IPS DF 4.7 (cell line): Measurements from ENCODE around the gene TMEM86A.

ENCODE experiments used
- DNase-seq: peaks from one replicate; pipeline ENCODE4 v3.0.0-alpha.2; 2013; ENCODE audit warnings: low spot score; ENCODE audit errors: extremely low read depth

The TMEM86A gene

DNA sequence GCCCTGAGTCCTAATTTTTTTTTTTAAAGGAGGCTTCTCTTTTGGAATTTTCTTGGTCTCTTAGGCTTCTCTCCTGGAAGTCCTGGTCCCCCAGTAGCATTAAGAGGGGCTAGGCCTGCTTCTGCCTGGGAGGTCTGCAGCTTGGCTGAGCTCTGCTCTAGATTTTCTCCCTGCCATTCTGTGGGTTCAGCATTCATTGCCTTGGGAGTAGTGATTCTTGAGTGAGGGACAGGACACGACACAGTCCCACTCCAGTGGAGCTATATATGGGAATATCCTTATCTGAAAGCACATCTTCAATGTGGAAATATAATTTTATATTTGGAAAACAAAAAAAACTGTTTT, 23.7 kb downstream of the TMEM86A start:
- DNase-seq: no peak

DNA sequence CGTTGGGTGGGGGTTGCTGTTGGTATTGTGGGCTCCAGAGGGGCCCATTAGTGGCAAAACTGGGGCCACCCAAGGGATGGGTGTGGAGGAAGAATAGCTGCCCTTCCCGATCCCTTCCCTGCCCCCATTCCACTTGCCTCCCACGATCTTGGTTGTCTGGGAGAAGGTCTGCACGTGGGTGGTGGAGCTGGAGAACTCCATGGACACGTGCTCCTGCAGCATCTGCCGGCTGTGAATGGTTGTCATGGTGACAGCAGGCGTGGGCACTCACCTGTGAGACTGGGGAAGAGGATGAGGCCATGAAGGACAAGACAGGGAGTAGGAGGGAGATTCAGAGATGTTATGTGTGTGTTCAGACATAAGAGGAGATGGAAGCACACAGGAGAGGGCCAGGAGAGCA, 25.4 kb downstream of the TMEM86A start:
- DNase-seq: no peak

DNA sequence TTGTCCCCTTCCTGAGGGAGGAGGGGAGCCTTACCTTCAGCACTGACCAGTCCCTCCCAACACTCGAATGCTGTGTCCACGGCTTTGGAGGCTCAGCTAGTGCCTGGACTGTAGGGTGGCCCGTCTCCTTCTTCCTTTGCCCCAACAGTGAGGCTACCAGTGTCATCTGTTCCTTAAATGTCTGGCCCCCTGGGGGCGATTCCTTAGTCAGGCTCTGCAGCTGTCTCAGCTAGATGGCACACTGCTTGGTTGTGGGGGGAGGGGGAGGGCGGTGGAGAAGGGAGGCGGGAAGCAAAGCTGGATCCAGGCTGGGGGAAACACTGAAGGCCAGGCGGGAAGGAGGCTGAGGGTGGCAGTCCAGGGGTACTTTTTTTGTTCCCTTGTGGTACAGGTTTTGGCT, 27.5 kb downstream of the TMEM86A start, which contains the start of gene IGSF22:
Gene IGSF22 (minus strand): TSS at position 149 of the 400 bp plus-strand sequence. CDS start 1,952 bp downstream, outside the sequence.
- no peak for DNase-seq

DNA sequence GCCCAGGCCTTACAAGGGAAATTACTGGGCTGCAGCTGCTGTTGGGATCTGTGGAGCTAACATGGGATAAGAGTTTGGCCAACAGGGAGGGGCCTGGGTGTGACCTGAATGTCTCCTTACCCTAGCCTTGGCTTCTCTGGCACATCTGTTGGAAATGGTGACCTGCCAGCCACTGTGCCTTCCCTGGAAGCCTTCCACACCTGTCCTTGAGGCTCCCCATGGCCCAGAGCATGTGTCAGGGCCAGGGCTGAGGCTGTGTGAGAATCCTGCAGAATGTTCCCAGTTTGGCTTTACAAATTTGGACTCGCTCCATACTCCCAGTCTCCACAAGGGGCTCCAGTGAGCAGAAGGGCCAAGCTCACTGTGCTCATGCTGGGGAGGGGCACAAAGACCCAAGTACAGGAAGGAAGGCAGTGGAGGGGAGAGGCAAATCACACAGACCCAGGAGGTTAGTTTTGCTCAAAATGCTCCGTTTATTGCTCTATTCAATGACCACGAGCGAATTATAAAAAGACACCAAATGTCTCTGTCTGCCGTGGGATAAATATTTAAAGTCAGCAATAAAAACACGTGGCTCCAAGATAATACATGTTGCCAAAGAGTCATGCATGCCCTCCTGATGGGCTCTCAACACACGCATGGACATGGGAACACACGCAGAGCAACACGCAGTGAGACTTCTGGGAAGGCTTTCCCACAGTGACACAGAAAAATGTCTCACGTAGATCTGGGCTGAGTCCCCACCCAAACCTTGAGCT, 29.1 kb downstream of the TMEM86A start:
- no peak for DNase-seq

DNA sequence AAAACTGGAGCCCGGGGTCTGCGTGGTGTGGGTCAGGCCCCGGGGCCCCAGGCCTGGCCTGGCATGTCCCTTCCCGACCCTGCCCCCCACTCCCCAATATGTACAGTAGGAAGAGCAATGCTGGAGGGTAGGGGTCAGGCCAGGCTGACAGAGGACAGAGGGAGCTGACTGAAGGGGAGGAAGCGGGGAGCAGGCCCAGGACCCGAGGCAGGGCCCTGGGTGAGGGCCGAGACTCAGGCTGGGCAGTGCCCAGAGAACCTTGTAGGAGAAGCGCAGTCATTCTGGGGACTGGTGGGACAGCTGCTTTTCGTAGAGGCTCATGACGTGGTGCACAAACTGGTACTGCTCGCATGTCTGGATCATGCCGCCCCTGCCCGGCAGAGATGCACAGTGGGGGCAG, 30.1 kb downstream of the TMEM86A start:
- DNase-seq: no peak

DNA sequence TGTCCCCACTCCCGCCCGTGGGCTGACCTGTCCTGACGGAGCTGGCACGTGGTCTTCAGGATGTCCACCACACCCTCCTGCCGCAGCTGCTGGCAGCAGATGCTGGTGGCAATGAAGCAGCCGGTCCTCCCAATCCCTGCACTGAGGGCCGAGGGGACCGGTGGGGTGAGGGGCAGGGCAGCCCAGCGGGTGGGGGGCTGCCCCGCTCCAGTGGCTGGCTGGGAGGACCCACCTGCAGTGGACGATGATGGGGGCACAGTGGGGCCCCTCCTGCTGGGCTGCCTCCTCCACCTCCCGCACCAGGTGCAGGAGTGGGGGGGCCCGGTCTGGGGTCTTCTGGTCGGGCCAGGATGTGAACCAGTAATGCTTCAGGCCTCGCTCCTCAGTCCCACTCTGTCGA, 30.8 kb downstream of the TMEM86A start:
- no peak for DNase-seq

DNA sequence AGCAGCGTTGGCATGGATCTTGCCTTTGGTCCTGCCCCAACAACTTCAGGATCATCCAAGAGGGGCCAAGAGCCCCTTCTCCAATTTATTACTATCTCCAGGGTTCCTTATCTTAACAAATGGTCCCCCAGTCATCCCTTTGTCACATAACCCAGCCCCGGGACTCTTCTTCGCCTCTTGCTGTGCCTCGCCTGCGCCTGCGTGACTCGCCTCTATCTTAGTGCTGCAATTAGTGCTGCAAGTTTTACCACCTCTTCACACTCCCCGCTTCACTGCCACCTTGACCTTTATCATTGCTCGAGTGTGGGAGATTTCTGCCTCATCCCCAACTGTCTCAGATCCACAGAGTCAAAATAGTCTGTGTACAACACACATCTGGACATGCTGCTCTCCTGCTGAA, 31.4 kb downstream of the TMEM86A start:
- no peak for DNase-seq

DNA sequence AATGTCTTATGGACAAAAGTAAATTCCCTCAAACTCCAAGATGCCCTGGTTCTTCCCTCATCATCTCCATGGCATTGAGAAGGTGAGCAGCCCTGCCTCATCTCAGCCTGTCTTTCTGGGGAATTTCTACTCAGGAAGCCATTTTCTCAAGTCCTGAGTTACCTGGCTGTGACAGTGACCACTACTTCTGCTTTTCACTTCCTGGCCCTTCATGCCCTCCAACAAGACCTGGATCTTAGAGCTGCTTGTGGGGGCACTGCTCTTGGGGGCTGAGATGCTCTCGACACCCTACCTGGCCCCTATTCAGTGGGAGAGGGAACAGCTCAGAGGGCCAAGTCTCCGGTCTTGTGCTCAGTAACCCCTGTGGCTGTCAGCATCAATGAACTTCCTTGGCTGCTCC, 32.9 kb downstream of the TMEM86A start:
- DNase-seq: no peak

DNA sequence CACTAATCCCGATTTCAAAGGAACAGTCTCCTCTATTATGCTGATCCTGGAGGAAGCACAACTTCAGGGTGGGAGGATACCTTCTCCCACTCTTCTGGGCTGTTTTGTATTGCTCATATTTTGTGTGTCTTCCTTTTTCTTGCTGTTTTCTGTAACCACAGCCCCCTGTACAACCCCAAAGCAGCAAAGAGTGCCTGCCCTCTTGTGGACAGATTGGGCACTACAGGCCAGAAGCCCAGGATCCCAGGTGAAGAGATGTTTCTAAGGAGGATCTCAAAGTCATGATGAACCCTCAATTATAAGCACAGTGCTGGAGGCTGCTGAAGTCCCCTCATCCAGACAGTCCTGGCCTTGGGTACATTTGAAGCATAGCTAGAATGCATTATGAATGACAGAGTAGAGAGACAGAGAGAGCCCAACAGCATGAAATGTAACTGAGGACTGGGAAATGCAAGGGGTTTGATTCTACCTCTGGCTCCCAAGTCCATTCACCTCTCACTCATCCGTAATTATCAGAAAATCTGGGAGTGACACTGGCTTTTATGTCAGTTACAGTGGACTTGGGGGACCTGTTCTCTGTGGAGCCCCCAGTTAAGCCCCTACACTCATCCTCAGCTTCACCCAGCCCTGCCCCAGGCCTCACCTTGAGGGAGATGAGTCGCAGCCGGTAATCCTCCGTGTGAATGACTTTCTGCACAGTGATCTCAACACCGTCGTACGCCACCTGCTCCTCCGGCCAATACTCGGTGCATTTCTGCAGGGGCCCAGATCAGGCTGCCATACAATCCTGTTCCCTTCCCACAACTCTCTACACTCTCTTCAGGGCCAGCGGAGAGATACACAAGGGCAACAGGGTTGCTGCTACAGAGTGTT, 33.6 kb downstream of the TMEM86A start:
- DNase-seq: no peak

DNA sequence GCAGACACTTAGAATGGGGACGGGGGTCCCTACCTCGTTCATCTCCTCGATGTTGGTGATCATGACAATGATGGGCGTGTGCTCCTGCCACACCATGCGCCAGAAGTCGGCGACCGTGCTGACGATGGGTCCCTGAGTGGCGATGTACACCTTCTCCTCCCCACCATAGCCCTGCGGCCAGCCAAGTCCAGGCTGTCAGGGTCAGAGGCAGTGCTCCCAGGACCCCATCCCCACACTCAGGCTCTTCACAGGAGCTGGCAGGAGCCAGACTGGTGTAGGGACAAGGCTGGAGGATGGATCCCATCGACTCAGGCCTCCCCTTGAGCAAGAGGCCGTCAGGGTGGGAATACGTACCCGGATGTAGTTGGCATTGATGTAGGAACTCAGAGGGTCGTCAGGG, 34.6 kb downstream of the TMEM86A start:
- DNase-seq: no peak

DNA sequence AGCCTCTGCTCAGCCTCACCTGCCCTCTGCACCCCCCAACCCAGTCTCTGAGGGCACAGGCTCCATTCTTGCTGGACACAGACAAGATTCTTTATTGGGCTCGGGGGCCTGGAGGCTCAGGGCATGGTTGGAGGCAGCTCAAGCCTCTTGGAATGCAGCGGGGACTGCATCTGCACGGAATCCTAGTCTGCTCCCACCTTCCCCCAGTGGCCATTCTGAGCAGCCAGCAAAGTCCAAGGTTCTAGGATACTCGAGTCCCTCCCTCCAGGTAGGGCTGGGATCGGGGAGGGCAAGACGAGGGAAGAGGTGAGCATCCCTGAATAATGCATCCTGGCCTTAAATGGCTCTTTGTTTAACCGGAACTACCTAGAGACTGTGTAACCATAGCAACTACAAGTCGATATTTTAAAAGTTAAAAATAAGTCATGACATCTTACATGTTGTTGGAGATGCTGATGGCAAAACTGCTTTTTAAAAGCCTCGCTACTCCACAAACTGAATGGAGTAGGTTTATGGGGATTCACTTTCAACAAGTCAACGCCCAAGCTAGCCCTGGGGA, 38.1 kb downstream of the TMEM86A start:
- DNase-seq: no peak

DNA sequence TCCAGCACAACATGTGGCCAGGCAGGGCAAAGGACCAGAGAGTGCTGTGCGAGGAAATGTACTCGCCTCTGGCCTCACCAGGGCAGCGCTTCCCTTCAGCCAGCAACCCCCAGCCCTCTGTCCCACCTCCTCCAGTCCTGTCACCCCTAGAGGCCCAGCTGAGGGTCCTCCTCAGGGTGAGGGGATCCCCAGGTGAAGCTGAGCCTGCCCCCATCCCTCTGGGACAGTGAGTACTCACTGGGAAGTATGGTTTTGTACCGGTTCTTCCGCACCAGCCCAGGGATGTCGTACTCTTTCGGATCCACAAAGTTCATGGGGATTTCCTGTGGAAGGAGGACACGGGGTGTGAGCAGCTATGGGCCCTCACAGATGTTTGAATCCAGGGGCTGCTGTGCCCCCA, 39.1 kb downstream of the TMEM86A start:
- DNase-seq: no peak

DNA sequence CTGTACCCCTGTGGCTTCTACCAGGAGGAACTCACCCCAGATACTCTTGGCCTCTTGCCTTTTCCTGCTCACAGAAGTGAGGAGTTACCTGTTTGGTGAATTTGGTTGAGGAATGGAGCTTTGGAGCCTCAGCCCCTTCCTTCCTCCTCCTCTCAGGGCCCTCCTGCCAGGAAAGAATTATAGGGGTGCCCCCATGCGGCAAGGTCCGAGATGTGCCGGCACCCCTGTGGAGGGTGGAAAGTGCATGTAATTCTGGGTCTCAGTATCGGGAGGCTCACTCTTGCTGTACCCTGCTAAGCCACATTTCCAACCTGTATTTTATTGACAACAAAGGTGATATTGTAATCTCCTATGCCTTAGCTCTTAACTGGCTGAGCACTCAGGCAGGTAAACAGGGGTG, 41.1 kb downstream of the TMEM86A start:
- DNase-seq: no peak

DNA sequence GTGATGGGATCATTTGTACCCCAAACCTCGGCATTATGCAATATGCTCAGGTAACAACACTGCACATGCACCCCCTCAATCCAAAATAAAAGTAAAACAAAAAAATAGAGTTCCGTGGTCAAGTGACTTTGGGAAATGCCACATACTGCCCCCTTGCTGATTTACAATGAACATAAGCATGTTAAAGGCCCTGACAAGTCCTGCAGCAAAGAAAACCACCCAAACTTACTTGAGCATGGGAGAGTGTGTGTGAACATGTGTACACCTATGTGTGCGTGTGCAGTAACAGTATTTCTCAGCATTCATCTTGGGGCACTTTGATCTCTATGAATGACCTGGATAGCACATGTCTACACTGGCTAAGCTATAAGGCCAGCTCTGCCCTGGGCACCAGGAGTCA, 43.2 kb downstream of the TMEM86A start:
- no peak for DNase-seq

DNA sequence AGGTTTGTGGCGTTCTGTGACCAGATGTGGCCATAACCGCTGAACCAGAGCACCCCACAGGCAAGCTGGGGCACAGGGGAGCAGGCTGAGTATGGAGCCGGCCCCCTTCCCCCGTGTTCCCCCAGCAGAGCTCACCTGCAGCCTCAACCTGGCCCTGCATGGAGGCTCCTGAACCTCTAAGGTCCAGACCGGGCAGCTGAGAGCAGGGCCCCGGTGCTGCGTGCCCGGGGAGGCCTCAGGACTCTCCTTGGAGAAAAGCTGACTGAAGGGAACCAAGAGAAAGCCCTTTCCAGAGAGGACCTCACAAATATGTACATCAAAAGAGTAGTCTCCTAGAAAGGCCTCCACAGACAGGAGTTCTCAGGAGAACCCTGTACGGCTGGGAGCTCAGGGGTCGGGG, 44.8 kb downstream of the TMEM86A start:
- no peak for DNase-seq

DNA sequence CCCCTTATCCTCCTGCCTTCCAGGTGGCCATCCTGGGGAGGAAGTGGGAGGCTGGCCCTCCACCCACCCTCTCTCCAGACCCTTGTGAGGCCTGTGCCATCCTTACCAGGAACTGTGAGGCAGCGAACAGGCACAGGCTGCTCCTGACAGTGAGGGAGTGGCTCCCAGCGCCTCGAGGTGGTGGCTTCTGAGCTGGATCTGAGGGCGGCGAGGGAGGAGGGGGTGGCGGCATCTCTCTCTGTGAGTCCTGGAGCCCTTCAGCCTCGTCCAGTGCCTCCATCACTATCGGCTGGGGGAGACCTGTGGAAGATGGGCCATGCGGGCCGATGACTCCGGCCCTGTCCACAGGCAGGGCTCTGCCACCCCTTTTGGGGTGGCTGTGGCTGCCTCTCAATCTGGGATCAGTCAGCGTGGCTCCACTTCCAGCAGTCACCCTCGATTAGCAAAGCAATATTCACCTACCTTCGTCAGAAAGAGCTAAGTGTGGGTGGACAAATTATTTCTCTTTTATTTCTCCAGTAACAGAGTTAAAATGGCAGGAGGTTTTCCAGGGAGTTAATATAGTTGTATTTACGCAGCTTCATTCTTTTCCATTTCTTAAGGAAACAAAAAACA, 45.4 kb downstream of the TMEM86A start:
- DNase-seq: no peak

DNA sequence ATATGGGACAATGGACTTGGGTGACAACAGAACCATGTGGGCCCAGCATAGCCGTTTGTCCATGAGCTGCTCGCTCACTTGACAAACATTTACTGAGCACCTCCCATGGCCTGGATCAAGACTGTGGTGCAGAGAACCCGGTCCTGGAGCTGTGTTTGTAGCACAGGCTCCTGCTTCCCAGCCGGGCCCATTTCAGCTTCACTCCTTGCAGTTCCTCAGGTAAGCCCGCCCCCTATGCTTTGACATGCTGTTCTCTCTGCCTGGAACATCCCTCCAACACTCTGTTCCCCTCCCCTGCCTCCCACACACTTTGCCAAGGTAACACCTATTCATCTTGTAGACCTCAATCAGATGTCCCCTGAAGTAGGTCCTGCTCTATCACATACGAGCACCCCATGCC, 46.7 kb downstream of the TMEM86A start:
- DNase-seq: no peak

DNA sequence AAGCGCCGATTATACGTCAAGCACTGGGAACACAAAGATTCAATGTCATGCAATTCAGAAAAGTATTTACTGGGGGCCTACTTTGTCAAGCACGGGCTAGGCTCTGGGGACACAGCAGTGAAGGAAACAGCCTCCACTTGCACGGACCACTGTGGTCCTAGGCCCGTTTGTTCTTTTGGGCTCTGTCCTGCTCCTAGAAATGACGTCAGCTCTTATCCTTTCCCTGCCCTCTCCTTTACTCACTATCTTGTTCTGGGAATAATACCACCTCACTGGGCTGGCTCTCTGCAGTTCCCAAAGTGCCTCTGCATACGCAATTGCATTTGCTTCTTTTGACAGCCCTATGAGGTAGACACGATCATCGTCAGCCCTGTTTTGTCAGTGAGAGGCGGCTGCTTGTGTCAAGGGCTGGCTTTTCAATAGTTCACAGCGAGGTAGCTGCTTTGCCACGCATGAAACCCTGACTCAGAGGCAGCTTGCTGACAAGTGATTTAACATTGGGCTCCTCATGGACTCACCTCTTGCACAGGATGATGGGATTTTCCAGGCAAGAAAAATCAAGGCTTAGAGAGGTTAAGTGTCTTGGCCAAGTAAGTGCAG, 50.3 kb downstream of the TMEM86A start:
- DNase-seq: no peak

DNA sequence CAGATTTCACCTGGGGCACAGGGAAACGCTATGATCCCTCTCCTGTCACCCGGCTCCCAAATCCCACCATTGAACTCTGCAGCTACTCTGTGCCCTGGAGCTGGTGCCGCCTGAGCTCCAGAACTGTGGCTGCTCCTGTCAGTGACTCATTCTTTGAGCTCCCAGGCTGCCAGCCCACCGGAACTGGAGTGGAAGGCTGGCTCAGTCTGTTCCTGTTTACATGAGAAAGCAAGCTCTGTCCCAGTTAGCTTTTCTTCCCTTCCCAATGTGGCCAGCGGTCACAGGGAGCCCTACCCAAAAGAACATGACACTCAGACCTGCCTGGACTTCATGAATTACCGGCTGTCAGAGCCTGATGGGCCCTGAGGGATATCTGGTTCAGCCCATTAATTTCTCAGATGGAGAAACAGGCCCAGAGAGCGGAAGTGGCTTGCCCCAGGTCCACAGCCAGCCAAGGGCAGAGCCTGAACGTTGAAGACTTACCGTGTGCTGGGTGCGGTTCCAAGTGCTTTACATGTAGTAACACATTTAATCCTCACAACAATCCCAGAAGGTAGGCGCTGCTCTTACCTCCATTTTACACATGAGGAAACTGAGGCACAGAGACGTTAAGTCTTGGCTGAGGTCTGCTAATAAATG, 51.2 kb downstream of the TMEM86A start:
- no peak for DNase-seq

DNA sequence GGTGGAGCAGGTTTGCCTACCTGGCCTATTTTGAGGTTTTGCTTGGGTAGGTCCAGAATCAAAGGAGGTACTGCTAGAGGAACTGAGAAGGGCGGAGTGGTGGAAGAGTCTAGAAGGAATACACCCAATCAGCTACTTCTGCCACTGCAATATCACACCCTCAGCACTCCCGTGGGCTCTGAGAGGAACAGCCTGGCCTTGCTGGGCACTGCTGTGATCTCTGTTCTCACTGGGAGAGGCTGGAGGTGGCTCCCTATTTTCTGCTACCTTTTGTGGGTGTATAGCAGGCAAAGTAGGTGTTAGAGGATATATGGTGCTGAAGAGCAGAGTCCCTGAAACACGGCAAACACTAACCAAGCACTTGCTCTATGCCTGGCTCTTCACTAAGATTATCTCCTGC, 52.4 kb downstream of the TMEM86A start:
- DNase-seq: no peak

DNA sequence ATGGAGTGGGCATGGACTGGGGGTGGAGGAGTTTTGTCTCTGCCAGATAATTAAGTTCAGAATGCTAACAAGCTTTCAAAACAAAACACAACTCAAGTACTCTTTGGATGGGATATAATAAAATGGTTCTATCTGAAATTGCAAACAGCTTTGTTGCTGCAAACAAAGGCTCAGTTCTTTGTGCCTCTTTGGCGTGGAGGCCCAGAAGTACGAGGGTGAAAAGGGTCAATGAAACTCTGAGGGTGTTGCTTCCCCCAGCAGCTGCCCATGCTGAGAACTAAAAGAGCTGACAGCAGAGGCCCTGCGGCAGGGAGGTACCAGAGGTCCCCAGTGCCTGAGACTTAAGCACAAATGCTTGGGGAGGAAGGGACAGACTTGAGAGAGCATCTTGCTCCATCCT, 53.9 kb downstream of the TMEM86A start:
- DNase-seq: no peak
